Measurements from ENCODE around the gene HOXA11.

The HOXA11 gene

GRCh38 chr7:27205325-27206280 is 20.6 kb upstream of the HOXA11 start:
- no peak for DNase-seq

GRCh38 chr7:27204851-27205322 is 19.9 kb upstream of the HOXA11 start:
- no peak for DNase-seq

GRCh38 chr7:27203964-27204594 is 19.0 kb upstream of the HOXA11 start:
- DNase-seq: no peak

GRCh38 chr7:27203365-27203953 is 18.4 kb upstream of the HOXA11 start:
- DNase-seq: no peak

GRCh38 chr7:27202862-27203134 is 17.8 kb upstream of the HOXA11 start:
- no peak for DNase-seq

GRCh38 chr7:27202018-27202861 is 17.2 kb upstream of the HOXA11 start:
- no peak for DNase-seq

GRCh38 chr7:27201580-27202017 is 16.6 kb upstream of the HOXA11 start:
- no peak for DNase-seq

- no peak for DNase-seq
Observed at GRCh38 chr7:27200761-27201579, 15.9 kb upstream of the HOXA11 start.

GRCh38 chr7:27199849-27200760 is 15.1 kb upstream of the HOXA11 start, which contains the start of gene HOXA13:
HOXA13 (minus strand) TSS chr7:27200091; CDS start chr7:27200077, 14 bp downstream.
- DNase-seq: peak; percentile 35

GRCh38 chr7:27198871-27199801 is 14.1 kb upstream of the HOXA11 start:
- no peak for DNase-seq

- no peak for DNase-seq
Observed at GRCh38 chr7:27198138-27198841, 13.3 kb upstream of the HOXA11 start.

GRCh38 chr7:27197137-27198042 is 12.4 kb upstream of the HOXA11 start:
- no peak for DNase-seq

- peak; percentile 66 for DNase-seq
Observed at GRCh38 chr7:27196287-27196767, 11.3 kb upstream of the HOXA11 start.

- DNase-seq: no peak
Observed at GRCh38 chr7:27194686-27195379, 9.8 kb upstream of the HOXA11 start.

- no peak for DNase-seq
Observed at GRCh38 chr7:27194002-27194352, 8.9 kb upstream of the HOXA11 start.

- DNase-seq: no peak
Observed at GRCh38 chr7:27193335-27194001, 8.4 kb upstream of the HOXA11 start.
